SU-DHL-6 (cell line): Measurements from ENCODE around the gene DAZL.

ENCODE experiments used
- H2AFZ ChIP-seq: fragments of 200-600 bp; sonication (generic); 2 replicates; pipeline ENCODE4 v1.6.1; 2014; ENCODE audit warnings: low read depth, mild to moderate bottlenecking, moderate library complexity, mixed read lengths, antibody characterized with exemption, low read length; ENCODE audit not compliant: severe bottlenecking
- H3F3A ChIP-seq: fragments of 200-600 bp; shearing (Covaris generic); 2 replicates; pipeline ENCODE4 v1.6.0; 2016; ENCODE audit warnings: antibody characterized with exemption, mild to moderate bottlenecking; ENCODE audit not compliant: insufficient read depth
- H3K27ac ChIP-seq: fragments of 200-600 bp; sonication (generic); 2 replicates; pipeline ENCODE4 v1.5.1; 2016; ENCODE audit warnings: low read depth, mild to moderate bottlenecking, low read length, moderate library complexity, mixed read lengths
- H3K27me3 ChIP-seq: fragments of 200-600 bp; sonication (generic), shearing (Covaris generic); 2 replicates; pipeline ENCODE4 v1.6.0; 2014; ENCODE audit warnings: mild to moderate bottlenecking, low read length
- H3K36me3 ChIP-seq: fragments of 200-600 bp; sonication (generic); 2 replicates; pipeline ENCODE4 v1.6.1; 2014; ENCODE audit warnings: mild to moderate bottlenecking, low read length, mixed read lengths
- H3K4me2 ChIP-seq: fragments of 300-600, 200-600 bp; shearing (Covaris generic), sonication (generic); 2 replicates; pipeline ENCODE4 v1.6.0; 2014; ENCODE audit warnings: low read length, low read depth, mild to moderate bottlenecking; ENCODE audit not compliant: poor library complexity, severe bottlenecking
- H3K4me3 ChIP-seq: fragments of 200-600 bp; sonication (generic); 2 replicates; pipeline ENCODE4 v1.5.1; 2014; ENCODE audit warnings: antibody characterized with exemption, low read length, mild to moderate bottlenecking, mixed read lengths; ENCODE audit not compliant: insufficient read depth, poor library complexity, severe bottlenecking
- H3K79me2 ChIP-seq: fragments of 200-600 bp; sonication (generic); 2 replicates; pipeline ENCODE4 v1.6.1; 2014; ENCODE audit warnings: mild to moderate bottlenecking, low read length, moderate library complexity; ENCODE audit not compliant: insufficient read depth
- H3K9ac ChIP-seq: fragments of 200-600 bp; sonication (generic); 2 replicates; pipeline ENCODE4 v1.7.0; 2014; ENCODE audit warnings: mild to moderate bottlenecking, low read length
- H3K9me2 ChIP-seq: fragments of 200-600 bp; sonication (generic); replicated peaks from 2 replicates; pipeline ENCODE4 v1.6.1; 2014; ENCODE audit warnings: low read length; ENCODE audit not compliant: insufficient read depth
- H3K9me3 ChIP-seq: fragments of 200-600 bp; sonication (generic); 2 replicates; pipeline ENCODE4 v1.6.1; 2014; ENCODE audit warnings: low read length, mixed read lengths; ENCODE audit not compliant: insufficient read depth
- H4K20me1 ChIP-seq: fragments of 200-600 bp; sonication (generic); 2 replicates; pipeline ENCODE4 v1.6.1; 2014; ENCODE audit warnings: low read depth, mild to moderate bottlenecking, antibody characterized with exemption, low read length, moderate library complexity, mixed read lengths
- CTCF ChIP-seq: fragments of 200-600 bp; sonication (generic); IDR thresholded peaks from one replicate; pipeline ENCODE4 v1.5.1; 2017; ENCODE audit warnings: antibody characterized with exemption, mild to moderate bottlenecking, low read length, moderate library complexity; ENCODE audit not compliant: insufficient read depth, poor library complexity, severe bottlenecking
- EZH2phosphoT487 ChIP-seq: fragments of 200-600 bp; sonication (generic), shearing (Covaris generic); conservative IDR thresholded peaks from 2 replicates; pipeline ENCODE4 v1.6.1; 2018; ENCODE audit warnings: mild to moderate bottlenecking, antibody characterized with exemption, low read length, moderate library complexity, mixed read lengths

DAZL gene

GRCh38 chr3:16587681-16588060, 17.6 kb downstream of the DAZL start:
- Histone ChIP-seq H3K9ac (no peak overlapping the region), H3K36me3 (no peaks in the 10 kb centered on the region), H3K79me2 (no peaks in the 10 kb centered on the region), H4K20me1 (no peaks in the 10 kb centered on the region), H3K4me3 (no peak overlapping the region), H2AFZ (no peak overlapping the region), H3K9me2 (no peaks in the 10 kb centered on the region), H3K27ac (no peak overlapping the region), H3K27me3 (no peaks in the 10 kb centered on the region), H3K9me3 (no peaks in the 10 kb centered on the region), H3F3A (no peaks in the 10 kb centered on the region), H3K4me2 (no peak overlapping the region)
- no peak for TF ChIP-seq CTCF
- TF ChIP-seq EZH2phosphoT487: no peak

- Histone ChIP-seq H3K9me3 (no peaks in the 10 kb centered on the region), H3K9me2 (no peaks in the 10 kb centered on the region), H3K4me2 (no peak overlapping the region), H3K79me2 (no peaks in the 10 kb centered on the region), H3K27me3 (no peaks in the 10 kb centered on the region), H3F3A (no peaks in the 10 kb centered on the region), H3K36me3 (no peaks in the 10 kb centered on the region), H3K4me3 (no peak overlapping the region), H4K20me1 (no peaks in the 10 kb centered on the region), H2AFZ (no peak overlapping the region), H3K9ac (no peak overlapping the region), H3K27ac (no peak overlapping the region)
- TF ChIP-seq EZH2phosphoT487 (no peak), CTCF (no peak)
These were observed 18.1 kb downstream of the DAZL start for GRCh38 chr3:16587047-16587680.

GRCh38 chr3:16584880-16585279, 20.3 kb downstream of the DAZL start:
- Histone ChIP-seq H3K27me3 (no peaks in the 10 kb centered on the region), H3K9me3 (no peaks in the 10 kb centered on the region), H3K4me2 (no peak overlapping the region), H3K9me2 (no peaks in the 10 kb centered on the region), H3K27ac (no peak overlapping the region), H3K79me2 (no peaks in the 10 kb centered on the region), H3K36me3 (no peaks in the 10 kb centered on the region), H3K4me3 (no peak overlapping the region), H4K20me1 (no peaks in the 10 kb centered on the region), H3F3A (no peaks in the 10 kb centered on the region), H2AFZ (no peak overlapping the region), H3K9ac (no peak overlapping the region)
- no peak for TF ChIP-seq EZH2phosphoT487
- no peak for TF ChIP-seq CTCF

GRCh38 chr3:16583551-16583950, 21.7 kb downstream of the DAZL start:
- H3K36me3 ChIP-seq: no peaks in the 10 kb centered on the region
- no peak overlapping the region for H3K9ac ChIP-seq
- no peaks in the 10 kb centered on the region for H3K79me2 ChIP-seq
- no peaks in the 10 kb centered on the region for H3K9me3 ChIP-seq
- H4K20me1 ChIP-seq: no peaks in the 10 kb centered on the region
- H3K9me2 ChIP-seq: no peaks in the 10 kb centered on the region
- H3F3A ChIP-seq: no peaks in the 10 kb centered on the region
- H2AFZ ChIP-seq: no peak overlapping the region
- no peaks in the 10 kb centered on the region for H3K27me3 ChIP-seq
- TF ChIP-seq EZH2phosphoT487 (no peak), CTCF (no peak)
- H3K4me2 ChIP-seq: no peak overlapping the region
- H3K4me3 ChIP-seq: no peak overlapping the region
- H3K27ac ChIP-seq: no peak overlapping the region
